ENCODE results near the gene GRIK2.

DNA sequence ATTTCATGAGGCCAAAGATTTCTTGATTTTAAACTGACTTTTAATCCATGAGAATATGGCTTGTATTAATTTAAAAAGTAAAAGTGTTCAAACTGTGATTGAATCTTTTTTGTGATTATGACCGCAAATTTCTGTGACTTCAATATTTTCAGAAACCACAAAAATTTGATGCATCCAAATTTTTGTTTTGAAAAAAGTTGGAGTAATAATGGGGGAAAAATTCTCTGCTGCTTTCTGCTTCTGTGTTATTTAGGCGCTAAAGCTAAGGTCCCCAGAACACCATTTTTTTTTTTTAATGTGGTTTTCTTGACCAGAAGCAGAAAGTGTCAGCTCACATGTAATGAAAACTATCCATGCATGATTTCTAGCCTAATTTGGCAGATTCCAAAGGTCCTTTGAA, 65.3 kb downstream of the GRIK2 start:
- TF ChIP-seq CTCF (IDR thresholded peaks at IDR 0.05) (no peak), POLR2A (IDR thresholded peaks at IDR 0.05) (no peak)

All from adrenal gland (tissue), 5 donors.